Measurements from ENCODE around the gene SLC41A3. TPM values are rescaled to one million over a fixed set of nuclear protein-coding genes. Genes with fewer than 3 reads are reported as not detected.

The SLC41A3 gene
- total and polyA plus RNA-seq, 2 of the 8 experiments (the other 6 are each of a cell fraction or from before 2014, with no cell fraction given) = 30.2 to 56.4 TPM

- peak in 1 of 2 experiments; percentile 19 for DNase-seq (ENCODE audit: low read depth in 1 of 2, low spot score in 2 of 2)
- no peak overlapping the region for H2BK15ac ChIP-seq (ENCODE audit: low read length)
- peaks cover 24 to 26% of the 10 kb centered on the region in 2 experiments for H3K9me3 ChIP-seq (ENCODE audit: insufficient read depth in 2 of 2, low read depth in 1 of 2, low read length in 1 of 2)
- H3K4me2 ChIP-seq (ENCODE audit: insufficient read depth in 1 of 2, low read depth in 2 of 2, low read length in 2 of 2) = no peak overlapping the region
- no peak overlapping the region for H3K4ac ChIP-seq (replicated peaks; ENCODE audit: insufficient read length, low read depth, low read length)
- H3K27ac ChIP-seq (ENCODE audit: low read depth, low read length) = no peak overlapping the region
- no peak overlapping the region for H3K9ac ChIP-seq (replicated peaks in 1 of 4; ENCODE audit: extremely low read depth in 1 of 4, low read depth in 3 of 4, low read length in 3 of 4)
- ChIA-PET POLR2A (ENCODE audit: partially characterized antibody) (interaction anchor here (0.8 kb wide), 1 partner anchor 98 kb away, joined by 4 read pairs; no protein-coding TSS in a partner anchor), CTCF (ENCODE audit: partially characterized antibody) (interaction anchor here (1.1 kb wide), 1 partner anchor 21 kb away, joined by 4 read pairs; no protein-coding TSS in a partner anchor)
- H3K79me1 ChIP-seq (ENCODE audit: low read depth, low read length) = no peaks in the 10 kb centered on the region
- 80% methylated on average over 6 of the region's 6 CpGs; no CpG with 5 or more reads in 1 of the 2 experiments for WGBS, 2 experiments (ENCODE audit: extremely low coverage in 1 of 2, insufficient coverage in 1 of 2, insufficient read length in 1 of 2, insufficient replicate concordance in 2 of 2, low coverage in 1 of 2, low lambda C conversion rate in 2 of 2, missing lambda C conversion rate in 1 of 2)
- peaks cover 0 to 3% (median 1%) of the 10 kb centered on the region in 4 experiments; a peak in 2 of 8 replicates for H3K36me3 ChIP-seq (ENCODE audit: control insufficient read depth in 2 of 4, insufficient read depth in 4 of 4, low read length in 3 of 4)
- H2BK5ac ChIP-seq (ENCODE audit: low read depth, low read length) = no peak overlapping the region
- H2BK20ac ChIP-seq (ENCODE audit: low read length) = no peak overlapping the region
- H4K8ac ChIP-seq (ENCODE audit: extremely low read depth, insufficient read depth, low read length) = no peak overlapping the region
- H2BK12ac ChIP-seq (ENCODE audit: low read depth, low read length) = no peak overlapping the region
- no peak overlapping the region for H2AFZ ChIP-seq (ENCODE audit: low read length)
- no peak for FAIRE-seq
- no peak overlapping the region for H3K4me3 ChIP-seq (ENCODE audit: extremely low read depth in 1 of 4, insufficient read depth in 2 of 4, low read depth in 3 of 4, low read length in 4 of 4)
- H4K20me1 ChIP-seq (replicated peaks in 1 of 2; ENCODE audit: control insufficient read depth in 1 of 2, insufficient read depth in 2 of 2, low read length in 2 of 2) = no peaks in the 10 kb centered on the region
- H3K56ac ChIP-seq (replicated peaks; ENCODE audit: insufficient read length, low read depth, low read length) = no peak overlapping the region
- no peaks in the 10 kb centered on the region for H3K79me2 ChIP-seq (ENCODE audit: control insufficient read depth in 1 of 2, insufficient read depth in 2 of 2, low read length in 2 of 2)
- no peak overlapping the region for H2BK120ac ChIP-seq (replicated peaks; ENCODE audit: low read depth, low read length)
- H2AK5ac ChIP-seq (ENCODE audit: low read depth, low read length) = no peak overlapping the region
- no peak overlapping the region for H3K18ac ChIP-seq (ENCODE audit: extremely low read depth, low read length)
- no peak overlapping the region for H4K91ac ChIP-seq (replicated peaks; ENCODE audit: insufficient read length, low read length)
- H3K27me3 ChIP-seq (replicated peaks in 1 of 4; ENCODE audit: control insufficient read depth in 3 of 4, extremely low read depth in 1 of 4, insufficient read depth in 3 of 4, low read length in 3 of 4) = no peaks in the 10 kb centered on the region
- H3K14ac ChIP-seq (ENCODE audit: insufficient read length) = no peak overlapping the region
- H3K23ac ChIP-seq (ENCODE audit: insufficient read length) = no peak overlapping the region
- H3K4me1 ChIP-seq (replicated peaks in 1 of 4; ENCODE audit: control insufficient read depth in 3 of 4, insufficient read depth in 4 of 4, low read length in 3 of 4) = peaks cover 0 to 7% (median 2%) of the 10 kb centered on the region in 4 experiments; a peak in 5 of 7 replicates
- H3K23me2 ChIP-seq (ENCODE audit: low read depth, low read length) = no peaks in the 10 kb centered on the region
- H4K5ac ChIP-seq (ENCODE audit: insufficient read length, low read depth, low read length) = no peak overlapping the region
- TF ChIP-seq GABPA (IDR thresholded peaks at IDR 0.05; ENCODE audit: borderline replicate concordance, insufficient read depth, low read length) = no peak
- no peak for TF ChIP-seq SP1 (IDR thresholded peaks at IDR 0.05; ENCODE audit: low read depth, low read length)
- no peak for TF ChIP-seq CEBPB (IDR thresholded peaks at IDR 0.05; ENCODE audit: low read depth, low read length)
- no peak for TF ChIP-seq SAP30 (IDR thresholded peaks at IDR 0.05; ENCODE audit: insufficient read depth, insufficient replicate concordance, low read length)
- no peak for TF ChIP-seq NANOG (IDR thresholded peaks at IDR 0.05; ENCODE audit: insufficient read depth, low read depth, low read length, poor library complexity, severe bottlenecking)
- no peak for TF ChIP-seq TEAD4 (IDR thresholded peaks at IDR 0.05; ENCODE audit: low read depth, low read length)
- no peak for TF ChIP-seq POLR2A (IDR thresholded peaks at IDR 0.05; ENCODE audit: control extremely low read depth in 1 of 2, low read depth in 2 of 2, low read length in 2 of 2)
- TF ChIP-seq MAX (IDR thresholded peaks at IDR 0.05) = no peak
- no peak for TF ChIP-seq EGR1 (IDR thresholded peaks at IDR 0.05; ENCODE audit: borderline replicate concordance, low read depth, low read length)
- no peak for TF ChIP-seq CHD2 (IDR thresholded peaks at IDR 0.05; ENCODE audit: low read length)
- TF ChIP-seq ASH2L (IDR thresholded peaks at IDR 0.05; ENCODE audit: low read length) = no peak
- TF ChIP-seq E2F6 (IDR thresholded peaks at IDR 0.05) = no peak
- no peak for TF ChIP-seq CBX5 (IDR thresholded peaks at IDR 0.05; ENCODE audit: low read depth, low read length)
Measured at GRCh38 chr3:126026761-126027160, 57.2 kb downstream of the SLC41A3 start.
